NB4 (cell line): ENCODE data around the gene VAV3.

Experiments
- CTCF ChIP-seq: IDR thresholded peaks from one replicate; pipeline ENCODE4 v1.5.1; 2012; ENCODE audit warnings: low read depth, low read length
- POLR2A ChIP-seq: IDR thresholded peaks from 2 replicates; pipeline ENCODE4 v1.6.1; 2011; ENCODE audit warnings: mild to moderate bottlenecking; ENCODE audit not compliant: insufficient read length; ENCODE audit errors: extremely low read depth

- TF ChIP-seq CTCF: no peak
- TF ChIP-seq POLR2A: no peak
Measured at GRCh38 chr1:107626073-107626796, 338.7 kb downstream of the VAV3 start.
